ENCODE measurements around the gene PNLIPRP3.
A peak's percentile ranks its signal among the peaks of the same experiment; 100 is the strongest.

Gene PNLIPRP3

GRCh38 chr10:116427671-116428070 is at the start of gene PNLIPRP3:
TSS of gene PNLIPRP3 (plus strand) at chr10:116427847. CDS start at chr10:116428013, 166 bp downstream.
- TF ChIP-seq CTCF (IDR thresholded peaks at IDR 0.05) = no peak

GRCh38 chr10:116382290-116382689 is 45.4 kb upstream of the PNLIPRP3 start:
- no peak for TF ChIP-seq CTCF (IDR thresholded peaks at IDR 0.05)

- TF ChIP-seq CTCF (IDR thresholded peaks at IDR 0.05) = no peak
Measured at GRCh38 chr10:116385311-116385710, 42.3 kb upstream of the PNLIPRP3 start.

GRCh38 chr10:116385994-116386809 is 41.4 kb upstream of the PNLIPRP3 start:
- peak; percentile 59 for TF ChIP-seq CTCF (IDR thresholded peaks at IDR 0.05)

GRCh38 chr10:116395223-116395985 is 32.2 kb upstream of the PNLIPRP3 start:
- no peak for TF ChIP-seq CTCF (IDR thresholded peaks at IDR 0.05)

- no peak for TF ChIP-seq CTCF (IDR thresholded peaks at IDR 0.05)
Measured at GRCh38 chr10:116398224-116398623, 29.4 kb upstream of the PNLIPRP3 start.

- no peak for TF ChIP-seq CTCF (IDR thresholded peaks at IDR 0.05)
Measured at GRCh38 chr10:116402858-116403257, 24.8 kb upstream of the PNLIPRP3 start.

All from LNCAP (cell line).